ENCODE data around the gene OPALIN.

OPALIN gene

GRCh38 chr10:96387161-96387560 is 28.4 kb upstream of the OPALIN start:
- DNase-seq (ENCODE audit: low read depth): no peak
- no peak for TF ChIP-seq CTCF (IDR thresholded peaks at IDR 0.05; ENCODE audit: insufficient read depth, low read depth, low read length, missing control alignments)
- no peak overlapping the region for H3K4me3 ChIP-seq (ENCODE audit: low read depth, low read length)

GRCh38 chr10:96384506-96384905 is 25.7 kb upstream of the OPALIN start:
- no peak for DNase-seq (ENCODE audit: low read depth)
- H3K4me3 ChIP-seq (ENCODE audit: low read depth, low read length): no peak overlapping the region
- no peak for TF ChIP-seq CTCF (IDR thresholded peaks at IDR 0.05; ENCODE audit: insufficient read depth, low read depth, low read length, missing control alignments)

- DNase-seq (ENCODE audit: low read depth): no peak
- TF ChIP-seq CTCF (IDR thresholded peaks at IDR 0.05; ENCODE audit: insufficient read depth, low read depth, low read length, missing control alignments): no peak
Measured at GRCh38 chr10:96380821-96381220, 22.0 kb upstream of the OPALIN start.

GRCh38 chr10:96379758-96380157 is 21.0 kb upstream of the OPALIN start:
- no peak for DNase-seq (ENCODE audit: low read depth)
- no peak overlapping the region for H3K4me3 ChIP-seq (ENCODE audit: low read depth, low read length)
- TF ChIP-seq CTCF (IDR thresholded peaks at IDR 0.05; ENCODE audit: insufficient read depth, low read depth, low read length, missing control alignments): no peak

More at GRCh38 chr10:96380821-96381220, 22.0 kb upstream of the OPALIN start:
- no peak overlapping the region for H3K4me3 ChIP-seq (ENCODE audit: low read depth, low read length)

GRCh38 chr10:96378741-96379140 is 19.9 kb upstream of the OPALIN start:
- no peak for DNase-seq (ENCODE audit: low read depth)
- no peak overlapping the region for H3K4me3 ChIP-seq (ENCODE audit: low read depth, low read length)
- TF ChIP-seq CTCF (IDR thresholded peaks at IDR 0.05; ENCODE audit: insufficient read depth, low read depth, low read length, missing control alignments): no peak

- no peak for DNase-seq (ENCODE audit: low read depth)
- H3K4me3 ChIP-seq (ENCODE audit: low read depth, low read length): no peak overlapping the region
- TF ChIP-seq CTCF (IDR thresholded peaks at IDR 0.05; ENCODE audit: insufficient read depth, low read depth, low read length, missing control alignments): no peak
Measured at GRCh38 chr10:96377816-96378294, 19.1 kb upstream of the OPALIN start.

- H3K4me3 ChIP-seq (ENCODE audit: low read depth, low read length): no peak overlapping the region
- peak; percentile 58 for DNase-seq (ENCODE audit: low read depth)
- TF ChIP-seq CTCF (IDR thresholded peaks at IDR 0.05; ENCODE audit: insufficient read depth, low read depth, low read length, missing control alignments): no peak
Measured at GRCh38 chr10:96376483-96376882, 17.7 kb upstream of the OPALIN start.
